ENCODE results near the gene AUTS2. TPM values are rescaled to one million over a fixed set of nuclear protein-coding genes. Genes with fewer than 3 reads are reported as not detected.

AUTS2 gene
- total RNA-seq, 1 experiment from 2014 or later = 50.0 TPM

- DNase-seq (ENCODE audit: low spot score) (no peak), ATAC-seq (no peak)
- Mint-ChIP-seq H3K36me3 (no peaks in the 10 kb centered on the region), H3K9me3 (no peaks in the 10 kb centered on the region), H3K27ac (no peak overlapping the region), H3K4me3 (no peak overlapping the region), H3K4me1 (peaks cover 30% of the 10 kb centered on the region), H3K27me3 (ENCODE audit: low read depth) (no peaks in the 10 kb centered on the region)
- ChIA-PET POLR2A (no interaction called here), CTCF (interaction anchor here (0.6 kb wide), 2 partner anchors 400 to 1002 kb away, joined by 3 to 4 read pairs; no protein-coding TSS in a partner anchor)
- TF ChIP-seq CBFB (CRISPR knock-in tag; IDR thresholded peaks at IDR 0.05; ENCODE audit: low read depth) = no peak
- no peak for TF ChIP-seq PRDM15 (CRISPR knock-in tag; IDR thresholded peaks at IDR 0.05)
- TF ChIP-seq ZNF317 (CRISPR knock-in tag; IDR thresholded peaks at IDR 0.05; ENCODE audit: borderline replicate concordance, low read depth) = no peak
- no peak for TF ChIP-seq ZNF532 (CRISPR knock-in tag; IDR thresholded peaks at IDR 0.05; ENCODE audit: borderline replicate concordance)
- TF ChIP-seq ZNF671 (CRISPR knock-in tag; IDR thresholded peaks at IDR 0.05) = no peak
- no peak for TF ChIP-seq ZNF138 (CRISPR knock-in tag; conservative IDR thresholded peaks at IDR 0.05)
- TF ChIP-seq ZNF232 (CRISPR knock-in tag; IDR thresholded peaks at IDR 0.05) = no peak
- TF ChIP-seq, protein P1, sequence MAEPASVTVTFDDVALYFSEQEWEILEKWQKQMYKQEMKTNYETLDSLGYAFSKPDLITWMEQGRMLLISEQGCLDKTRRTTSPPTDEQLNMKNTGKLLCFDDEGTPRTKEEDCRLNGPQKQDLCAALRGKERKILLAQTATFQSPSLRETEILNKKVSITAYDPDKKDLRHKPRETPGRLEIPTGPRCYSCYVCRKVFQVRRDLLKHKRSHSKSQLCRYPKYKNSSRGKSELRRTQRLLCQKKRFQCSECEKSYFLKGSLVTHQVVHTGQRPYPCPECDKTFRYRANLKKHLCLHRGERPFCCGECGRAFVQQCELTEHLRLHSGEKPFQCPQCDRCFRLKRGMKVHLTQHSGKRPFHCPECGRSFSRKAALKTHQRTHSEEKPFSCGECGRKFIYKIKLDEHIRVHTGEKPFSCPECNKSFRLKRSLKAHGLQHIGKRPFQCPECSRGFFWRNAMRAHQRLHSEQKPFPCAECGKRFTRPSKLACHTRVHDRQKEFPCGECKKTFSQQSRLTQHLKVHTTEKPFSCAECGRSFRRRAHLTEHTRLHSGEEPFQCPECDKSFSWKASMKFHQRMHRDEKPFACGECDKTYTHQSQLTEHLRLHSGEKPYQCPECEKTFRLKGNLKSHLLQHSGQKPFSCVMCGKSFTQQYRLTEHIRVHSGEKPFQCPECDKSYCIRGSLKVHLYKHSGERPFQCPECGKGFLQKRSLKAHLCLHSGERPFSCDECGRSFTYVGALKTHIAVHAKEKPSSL (CRISPR knock-in tag; conservative IDR thresholded peaks at IDR 0.05) = no peak
- no peak for TF ChIP-seq TCF7 (CRISPR knock-in tag; IDR thresholded peaks at IDR 0.05; ENCODE audit: low read depth)
- no peak for TF ChIP-seq HMGA2 (CRISPR knock-in tag; IDR thresholded peaks at IDR 0.05)
- no peak for TF ChIP-seq FOXJ3 (CRISPR knock-in tag; IDR thresholded peaks at IDR 0.05; ENCODE audit: borderline replicate concordance)
- TF ChIP-seq RELA (CRISPR knock-in tag; IDR thresholded peaks at IDR 0.05; ENCODE audit: borderline replicate concordance) = no peak
- no peak for TF ChIP-seq NR1H2 (CRISPR knock-in tag; IDR thresholded peaks at IDR 0.05)
Measured at GRCh38 chr7:69608049-69608448, 9.8 kb downstream of the AUTS2 start.

DNA sequence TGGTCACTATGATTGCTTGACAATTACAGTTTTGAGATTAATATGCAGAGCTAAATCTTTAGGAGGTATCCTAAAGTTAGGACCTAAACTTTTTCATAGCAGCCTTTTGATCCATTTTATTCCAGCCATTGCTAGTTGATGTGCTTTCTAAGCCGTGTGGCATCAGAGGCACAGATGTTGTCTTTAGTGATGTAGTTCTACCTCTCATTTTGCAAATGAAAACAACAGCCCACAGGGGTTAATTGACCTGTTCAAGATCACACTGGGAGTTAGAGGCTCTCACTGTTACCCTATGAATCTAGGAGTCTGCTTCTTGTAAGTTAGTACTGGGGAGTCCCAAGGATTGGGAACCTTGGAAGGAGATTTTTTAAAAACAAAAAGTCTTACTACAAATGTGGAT, 10.6 kb downstream of the AUTS2 start:
- DNase-seq (ENCODE audit: low spot score) (no peak), ATAC-seq (peak; percentile 95)
- POLR2A ChIA-PET = no interaction called here
- Mint-ChIP-seq H3K36me3 (no peaks in the 10 kb centered on the region), H3K27ac (no peak overlapping the region), H3K9me3 (no peaks in the 10 kb centered on the region), H3K27me3 (ENCODE audit: low read depth) (no peaks in the 10 kb centered on the region), H3K4me3 (no peak overlapping the region), H3K4me1 (peaks cover 38% of the 10 kb centered on the region)
- CTCF ChIA-PET = no interaction called here
- TF ChIP-seq ETV6 (CRISPR knock-in tag; IDR thresholded peaks at IDR 0.05) (0 out of 2 replicates have a peak, but pooled peaks have one; percentile 35), MAX (CRISPR knock-in tag; IDR thresholded peaks at IDR 0.05) (no peak), NFYB (CRISPR knock-in tag; conservative IDR thresholded peaks at IDR 0.05; ENCODE audit: low read depth) (no peak), USF1 (CRISPR knock-in tag; IDR thresholded peaks at IDR 0.05) (no peak), JAZF1 (CRISPR knock-in tag; IDR thresholded peaks at IDR 0.05) (no peak), PRRX2 (CRISPR knock-in tag; IDR thresholded peaks at IDR 0.05) (no peak), ZNF263 (CRISPR knock-in tag; IDR thresholded peaks at IDR 0.05; ENCODE audit: low read depth) (no peak), TEAD1 (CRISPR knock-in tag; IDR thresholded peaks at IDR 0.05) (0 out of 2 replicates have a peak, but pooled peaks have one; percentile 28), FOXK1 (CRISPR knock-in tag; IDR thresholded peaks at IDR 0.05) (peak; percentile 82; the same call in 1 of the 2 replicates)
- TF ChIP-seq, protein P2, sequence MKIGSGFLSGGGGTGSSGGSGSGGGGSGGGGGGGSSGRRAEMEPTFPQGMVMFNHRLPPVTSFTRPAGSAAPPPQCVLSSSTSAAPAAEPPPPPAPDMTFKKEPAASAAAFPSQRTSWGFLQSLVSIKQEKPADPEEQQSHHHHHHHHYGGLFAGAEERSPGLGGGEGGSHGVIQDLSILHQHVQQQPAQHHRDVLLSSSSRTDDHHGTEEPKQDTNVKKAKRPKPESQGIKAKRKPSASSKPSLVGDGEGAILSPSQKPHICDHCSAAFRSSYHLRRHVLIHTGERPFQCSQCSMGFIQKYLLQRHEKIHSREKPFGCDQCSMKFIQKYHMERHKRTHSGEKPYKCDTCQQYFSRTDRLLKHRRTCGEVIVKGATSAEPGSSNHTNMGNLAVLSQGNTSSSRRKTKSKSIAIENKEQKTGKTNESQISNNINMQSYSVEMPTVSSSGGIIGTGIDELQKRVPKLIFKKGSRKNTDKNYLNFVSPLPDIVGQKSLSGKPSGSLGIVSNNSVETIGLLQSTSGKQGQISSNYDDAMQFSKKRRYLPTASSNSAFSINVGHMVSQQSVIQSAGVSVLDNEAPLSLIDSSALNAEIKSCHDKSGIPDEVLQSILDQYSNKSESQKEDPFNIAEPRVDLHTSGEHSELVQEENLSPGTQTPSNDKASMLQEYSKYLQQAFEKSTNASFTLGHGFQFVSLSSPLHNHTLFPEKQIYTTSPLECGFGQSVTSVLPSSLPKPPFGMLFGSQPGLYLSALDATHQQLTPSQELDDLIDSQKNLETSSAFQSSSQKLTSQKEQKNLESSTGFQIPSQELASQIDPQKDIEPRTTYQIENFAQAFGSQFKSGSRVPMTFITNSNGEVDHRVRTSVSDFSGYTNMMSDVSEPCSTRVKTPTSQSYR (CRISPR knock-in tag; IDR thresholded peaks at IDR 0.05) = peak; percentile 41; the same call in 1 of the 2 replicates
